Measurements from ENCODE around the gene GMPPA. TPM values are rescaled to one million over a fixed set of nuclear protein-coding genes. Genes with fewer than 3 reads are reported as not detected.

The GMPPA gene
- total and polyA plus RNA-seq, 9 of the 15 experiments (the other 6 are each of a cell fraction or from before 2014, with no cell fraction given) = 7.0 to 101 (median 66.7) TPM

GRCh38 chr2:219525533-219526232, 27.0 kb downstream of the GMPPA start:
- Histone ChIP-seq H3K4me2 (ENCODE audit: insufficient read depth, low read length) (peak overlapping the region; percentile 74), H3K4me1 (replicated peaks in 1 of 2; ENCODE audit: control insufficient read depth in 2 of 2, insufficient read depth in 2 of 2, low read length in 2 of 2) (peaks cover 84 to 91% of the 10 kb centered on the region in 2 experiments), H3K9me3 (replicated peaks; ENCODE audit: control insufficient read depth, insufficient read depth, low read depth, low read length) (no peaks in the 10 kb centered on the region), H3K4me3 (no peak overlapping the region; the same call in 1 of the 2 replicates), H3K9me1 (ENCODE audit: control insufficient read depth, insufficient read depth, low read length) (no peaks in the 10 kb centered on the region), H3K27ac (ENCODE audit: extremely low read depth, low read depth, low read length) (peak overlapping the region; percentile 71), H3K79me2 (ENCODE audit: control insufficient read depth, insufficient read depth, low read length) (peaks cover 79% of the 10 kb centered on the region), H3K9ac (ENCODE audit: insufficient read depth in 1 of 2, low read depth in 2 of 2, low read length in 2 of 2) (peak overlapping the region; percentile 58 to 83), H3K27me3 (ENCODE audit: control insufficient read depth in 2 of 2, insufficient read depth in 2 of 2, low read length in 2 of 2) (no peaks in the 10 kb centered on the region), H4K20me1 (replicated peaks; ENCODE audit: control insufficient read depth, insufficient read depth, low read length) (no peaks in the 10 kb centered on the region), H2AFZ (ENCODE audit: low read depth, low read length) (no peak overlapping the region), H3K36me3 (ENCODE audit: control insufficient read depth, insufficient read depth, low read length) (peaks cover 29% of the 10 kb centered on the region; the same call in 2 of the 3 replicates)
- ATAC-seq (peak; percentile 76), FAIRE-seq (peak; percentile 98), DNase-seq (ENCODE audit: extremely low read depth in 1 of 4, low spot score in 3 of 4) (peak; percentile 68 to 93 (median 80))
- in situ Hi-C loops (cut with MboI) (loop anchor here (5.0 to 10.0 kb wide), 2 partner anchors 33 to 51 kb away; no protein-coding TSS in a partner anchor), intact Hi-C loops (cut with micrococcal nuclease) (loop anchor here (1.0 kb wide), 3 partner anchors 15 to 49 kb away; partner anchors contain the start of gene GMPPA)
- ChIA-PET POLR2A (interaction anchor here (0.7 to 1.2 kb wide), 5 partner anchors 27 to 137 kb away, joined by 3 to 4 read pairs (median 3); partner anchors contain the start of gene GMPPA), CTCF (ENCODE audit: low intra/inter-chr PET ratio) (no interaction called here)
- no TSS peak for BruUV-seq (replicated peaks)
- 2% methylated on average over 7 of the region's 9 CpGs for WGBS (ENCODE audit: insufficient coverage, low coverage, missing lambda C conversion rate)
- TF ChIP-seq CREB1 (IDR thresholded peaks at IDR 0.05) (peak; percentile 12; the same call in 1 of the 2 replicates), CREB1 (CRISPR knock-in tag; IDR thresholded peaks at IDR 0.05) (no peak), GABPB1 (CRISPR knock-in tag; IDR thresholded peaks at IDR 0.05) (no peak), NFE2 (IDR thresholded peaks at IDR 0.05; ENCODE audit: low read depth) (peak; percentile 38; the same call in 1 of the 2 replicates), SP1 (CRISPR knock-in tag; IDR thresholded peaks at IDR 0.05) (peak; percentile 78), ZNF644 (tag; IDR thresholded peaks at IDR 0.05; ENCODE audit: low read depth) (0 out of 2 replicates have a peak, but pooled peaks have one; percentile 63), REST (IDR thresholded peaks at IDR 0.05; ENCODE audit: borderline replicate concordance) (peak; percentile 58), REST (CRISPR knock-in tag; IDR thresholded peaks at IDR 0.05; ENCODE audit: low read depth) (peak; percentile 74; the same call in 1 of the 2 replicates), HDAC2 (IDR thresholded peaks at IDR 0.05) (peak; percentile 77; the same call in 1 of the 2 replicates)

Data from K562 (cell line).